22Rv1 (cell line): ENCODE measurements around the gene HK2.

Source experiments
- CTCF ChIP-seq: fragments of 450-650 bp; IDR thresholded peaks from 2 replicates; pipeline ENCODE4 v1.5.1; 2017; ENCODE audit warnings: mild to moderate bottlenecking
- ZFX ChIP-seq: fragments of 450-650 bp; IDR thresholded peaks from 2 replicates; pipeline ENCODE4 v1.6.1; 2017; ENCODE audit warnings: antibody characterized with exemption, borderline replicate concordance

DNA sequence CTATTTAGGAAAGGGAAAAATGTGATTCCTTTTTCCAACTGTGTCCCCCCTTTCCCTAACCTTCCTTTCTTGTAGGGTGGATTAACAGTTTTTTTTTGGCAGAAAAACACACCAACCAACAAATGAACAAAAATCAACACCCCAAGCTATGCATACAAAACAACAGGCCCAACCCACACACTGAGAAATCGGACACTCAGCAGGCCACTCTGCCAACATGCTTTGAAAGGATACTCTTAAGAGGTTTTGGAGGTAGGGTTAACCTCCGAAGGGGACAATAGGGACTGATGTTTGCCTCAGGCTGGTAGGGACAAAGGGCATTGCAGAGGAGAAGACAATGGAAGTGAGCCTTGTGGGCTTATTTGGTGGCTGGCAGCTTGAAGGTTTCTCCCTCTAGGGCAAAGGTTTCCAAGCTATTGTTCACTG is 91.4 kb downstream of the HK2 start:
- no peak for TF ChIP-seq CTCF
- TF ChIP-seq ZFX, result no peak
